WTC11 (cell line): Measurements from ENCODE around the gene BICC1. TPM values are rescaled to one million over a fixed set of nuclear protein-coding genes. Genes with fewer than 3 reads are reported as not detected.

Experiments used
- ATAC-seq: fragments of 200-7000 bp; cut with Tn5 transposase; 2 replicates; pipeline ENCODE4 v1.10.0; 2021; ENCODE audit warnings: mild to moderate bottlenecking, moderate library complexity
- CTCF ChIA-PET: fragments of 300-600 bp; sonication (Branson Sonifier 250); formaldehyde crosslinking; loops from one replicate; lab custom pipeline; 2021; ENCODE audit warnings: antibody characterized with exemption; lab: Charles Lee
- POLR2A ChIA-PET: fragments of 350-600 bp; sonication (Branson Sonifier 250); formaldehyde crosslinking; loops from one replicate; lab custom pipeline; 2021; ENCODE audit warnings: antibody characterized with exemption; lab: Charles Lee
- DNase-seq: peaks from one replicate; pipeline ENCODE4 v3.0.0; 2021; ENCODE audit warnings: low spot score
- H3K27ac Mint-ChIP-seq: 2 replicates; pipeline ENCODE4 v1.8.0; 2021; ENCODE audit warnings: mixed read lengths
- H3K27me3 Mint-ChIP-seq: 2 replicates; pipeline ENCODE4 v1.8.0; 2021; ENCODE audit warnings: low read depth, mild to moderate bottlenecking, moderate library complexity, mixed read lengths
- H3K36me3 Mint-ChIP-seq: 2 replicates; pipeline ENCODE4 v1.8.0; 2021; ENCODE audit warnings: mixed read lengths
- H3K4me1 Mint-ChIP-seq: 2 replicates; pipeline ENCODE4 v1.8.0; 2022; ENCODE audit warnings: mixed read lengths
- H3K4me3 Mint-ChIP-seq: 2 replicates; pipeline ENCODE4 v1.8.0; 2021; ENCODE audit warnings: mild to moderate bottlenecking, moderate library complexity, mixed read lengths
- H3K9me3 Mint-ChIP-seq: 2 replicates; pipeline ENCODE4 v1.8.0; 2021; ENCODE audit warnings: mixed read lengths
- HMGA2 ChIP-seq: fragments of 250-450 bp; sonication (Bioruptor Pico); IDR thresholded peaks from 2 replicates; pipeline ENCODE4 v1.4.0; 2021; ENCODE audit warnings: mild to moderate bottlenecking, moderate library complexity
- JUN ChIP-seq: sonication (generic); formaldehyde crosslinking; IDR thresholded peaks from 2 replicates; pipeline ENCODE4 v1.8.0; 2023; ENCODE audit warnings: mild to moderate bottlenecking, missing genetic modification reagents
- MAX ChIP-seq: sonication (generic); formaldehyde crosslinking; IDR thresholded peaks from 2 replicates; pipeline ENCODE4 v1.8.0; 2022; ENCODE audit warnings: mild to moderate bottlenecking, missing genetic modification reagents
- NFATC4 ChIP-seq: fragments of 250-450 bp; sonication (Bioruptor Pico); IDR thresholded peaks from 2 replicates; pipeline ENCODE4 v1.9.0; 2021; ENCODE audit warnings: mild to moderate bottlenecking
- NR1H2 ChIP-seq: sonication (generic); formaldehyde crosslinking; IDR thresholded peaks from 2 replicates; pipeline ENCODE4 v1.9.0; 2021; ENCODE audit warnings: mild to moderate bottlenecking, moderate library complexity, missing genetic modification reagents
- NR3C1 ChIP-seq: sonication (generic); formaldehyde crosslinking; conservative IDR thresholded peaks from 2 replicates; pipeline ENCODE4 v1.8.1; 2023; ENCODE audit warnings: low read depth, mild to moderate bottlenecking, missing genetic modification reagents
- RELA ChIP-seq: sonication (generic); formaldehyde crosslinking; IDR thresholded peaks from 2 replicates; pipeline ENCODE4 v1.8.1; 2022; ENCODE audit warnings: missing genetic modification reagents, mild to moderate bottlenecking, borderline replicate concordance
- SOX15 ChIP-seq: fragments of 250-450 bp; sonication (Bioruptor Pico); IDR thresholded peaks from 2 replicates; pipeline ENCODE4 v1.9.0; 2021; ENCODE audit warnings: mild to moderate bottlenecking
- TEAD1 ChIP-seq: sonication (generic); formaldehyde crosslinking; IDR thresholded peaks from 2 replicates; pipeline ENCODE4 v1.8.0; 2022; ENCODE audit warnings: mild to moderate bottlenecking, missing genetic modification reagents
- ZBTB21 ChIP-seq: sonication (generic); formaldehyde crosslinking; IDR thresholded peaks from 2 replicates; pipeline ENCODE4 v1.8.1; 2023; ENCODE audit warnings: mild to moderate bottlenecking, missing genetic modification reagents, borderline replicate concordance
- ZBTB43 ChIP-seq: sonication (generic); formaldehyde crosslinking; IDR thresholded peaks from 2 replicates; pipeline ENCODE4 v1.8.1; 2023; ENCODE audit warnings: mild to moderate bottlenecking, missing genetic modification reagents
- ZMAT4 ChIP-seq: fragments of 250-450 bp; sonication (Bioruptor Pico); IDR thresholded peaks from 2 replicates; pipeline ENCODE4 v1.9.0; 2021; ENCODE audit warnings: mild to moderate bottlenecking
- ZNF263 ChIP-seq: sonication (generic); formaldehyde crosslinking; IDR thresholded peaks from 2 replicates; pipeline ENCODE4 v1.8.1; 2022; ENCODE audit warnings: low read depth, mild to moderate bottlenecking, moderate library complexity, missing genetic modification reagents
- ZNF317 ChIP-seq: sonication (generic); formaldehyde crosslinking; IDR thresholded peaks from 2 replicates; pipeline ENCODE4 v1.8.1; 2023; ENCODE audit warnings: low read depth, mild to moderate bottlenecking, moderate library complexity, missing genetic modification reagents, borderline replicate concordance
- total RNA-seq: library from RNA; stranded (reverse); gene quantifications from 3 replicates; pipeline ENCODE4 v1.2.3, GENCODE V29; 2021
- TF ChIP-seq, protein P1 (sequence below): sonication (generic); formaldehyde crosslinking; IDR thresholded peaks from 2 replicates; pipeline ENCODE4 v1.8.1; 2023; ENCODE audit warnings: mild to moderate bottlenecking, missing genetic modification reagents
- TF ChIP-seq, protein P2 (sequence below): sonication (generic); formaldehyde crosslinking; IDR thresholded peaks from 2 replicates; pipeline ENCODE4 v1.8.1; 2022; ENCODE audit warnings: mild to moderate bottlenecking, moderate library complexity, missing genetic modification reagents
- TF ChIP-seq, protein P3 (sequence below): sonication (generic); formaldehyde crosslinking; IDR thresholded peaks from 2 replicates; pipeline ENCODE4 v1.8.1; 2023; ENCODE audit warnings: mild to moderate bottlenecking, missing genetic modification reagents, moderate library complexity
- TF ChIP-seq, protein P4 (sequence below): sonication (generic); formaldehyde crosslinking; IDR thresholded peaks from 2 replicates; pipeline ENCODE4 v1.8.0; 2022; ENCODE audit warnings: missing genetic modification reagents
- TF ChIP-seq, protein P5 (sequence below): sonication (generic); formaldehyde crosslinking; IDR thresholded peaks from 2 replicates; pipeline ENCODE4 v1.8.0; 2022; ENCODE audit warnings: mild to moderate bottlenecking, missing genetic modification reagents

The BICC1 gene
- total RNA-seq, 1 experiment from 2014 or later = 0.61 TPM

- TF ChIP-seq, protein P1, sequence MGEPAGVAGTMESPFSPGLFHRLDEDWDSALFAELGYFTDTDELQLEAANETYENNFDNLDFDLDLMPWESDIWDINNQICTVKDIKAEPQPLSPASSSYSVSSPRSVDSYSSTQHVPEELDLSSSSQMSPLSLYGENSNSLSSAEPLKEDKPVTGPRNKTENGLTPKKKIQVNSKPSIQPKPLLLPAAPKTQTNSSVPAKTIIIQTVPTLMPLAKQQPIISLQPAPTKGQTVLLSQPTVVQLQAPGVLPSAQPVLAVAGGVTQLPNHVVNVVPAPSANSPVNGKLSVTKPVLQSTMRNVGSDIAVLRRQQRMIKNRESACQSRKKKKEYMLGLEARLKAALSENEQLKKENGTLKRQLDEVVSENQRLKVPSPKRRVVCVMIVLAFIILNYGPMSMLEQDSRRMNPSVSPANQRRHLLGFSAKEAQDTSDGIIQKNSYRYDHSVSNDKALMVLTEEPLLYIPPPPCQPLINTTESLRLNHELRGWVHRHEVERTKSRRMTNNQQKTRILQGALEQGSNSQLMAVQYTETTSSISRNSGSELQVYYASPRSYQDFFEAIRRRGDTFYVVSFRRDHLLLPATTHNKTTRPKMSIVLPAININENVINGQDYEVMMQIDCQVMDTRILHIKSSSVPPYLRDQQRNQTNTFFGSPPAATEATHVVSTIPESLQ = no peak
- TF ChIP-seq HMGA2 (CRISPR knock-in tag) = no peak
- no peak for TF ChIP-seq ZBTB21 (CRISPR knock-in tag)
- TF ChIP-seq, protein P2, sequence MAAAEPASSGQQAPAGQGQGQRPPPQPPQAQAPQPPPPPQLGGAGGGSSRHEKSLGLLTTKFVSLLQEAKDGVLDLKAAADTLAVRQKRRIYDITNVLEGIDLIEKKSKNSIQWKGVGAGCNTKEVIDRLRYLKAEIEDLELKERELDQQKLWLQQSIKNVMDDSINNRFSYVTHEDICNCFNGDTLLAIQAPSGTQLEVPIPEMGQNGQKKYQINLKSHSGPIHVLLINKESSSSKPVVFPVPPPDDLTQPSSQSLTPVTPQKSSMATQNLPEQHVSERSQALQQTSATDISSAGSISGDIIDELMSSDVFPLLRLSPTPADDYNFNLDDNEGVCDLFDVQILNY (CRISPR knock-in tag) = no peak
- TF ChIP-seq, protein P3, sequence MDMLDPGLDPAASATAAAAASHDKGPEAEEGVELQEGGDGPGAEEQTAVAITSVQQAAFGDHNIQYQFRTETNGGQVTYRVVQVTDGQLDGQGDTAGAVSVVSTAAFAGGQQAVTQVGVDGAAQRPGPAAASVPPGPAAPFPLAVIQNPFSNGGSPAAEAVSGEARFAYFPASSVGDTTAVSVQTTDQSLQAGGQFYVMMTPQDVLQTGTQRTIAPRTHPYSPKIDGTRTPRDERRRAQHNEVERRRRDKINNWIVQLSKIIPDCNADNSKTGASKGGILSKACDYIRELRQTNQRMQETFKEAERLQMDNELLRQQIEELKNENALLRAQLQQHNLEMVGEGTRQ = no peak
- TF ChIP-seq MAX (CRISPR knock-in tag) = no peak
- no peak for TF ChIP-seq RELA (CRISPR knock-in tag)
- no peak for TF ChIP-seq NR1H2 (CRISPR knock-in tag)
- no peak for TF ChIP-seq SOX15
Measured at GRCh38 chr10:58827381-58827780, 314.7 kb downstream of the BICC1 start (continued).

GRCh38 chr10:58829839-58830238 is 317.2 kb downstream of the BICC1 start:
- no peak for ATAC-seq
- Mint-ChIP-seq H3K27ac (no peak overlapping the region), H3K27me3 (no peaks in the 10 kb centered on the region), H3K4me1 (peaks cover 3% of the 10 kb centered on the region), H3K36me3 (no peaks in the 10 kb centered on the region), H3K4me3 (no peak overlapping the region), H3K9me3 (no peaks in the 10 kb centered on the region)
- no peak for TF ChIP-seq NR3C1 (CRISPR knock-in tag)
- no peak for TF ChIP-seq TEAD1 (CRISPR knock-in tag)
- ChIA-PET POLR2A (no interaction called here), CTCF (no interaction called here)
- no peak for DNase-seq

- Mint-ChIP-seq H3K27me3 (no peaks in the 10 kb centered on the region), H3K27ac (no peak overlapping the region), H3K9me3 (no peaks in the 10 kb centered on the region), H3K4me3 (no peak overlapping the region), H3K36me3 (no peaks in the 10 kb centered on the region), H3K4me1 (peaks cover 3% of the 10 kb centered on the region)
- DNase-seq (no peak), ATAC-seq (no peak)
- no peak for TF ChIP-seq JUN (CRISPR knock-in tag)
- TF ChIP-seq TEAD1 (CRISPR knock-in tag) = no peak
- POLR2A ChIA-PET = no interaction called here
- CTCF ChIA-PET = no interaction called here
Measured at GRCh38 chr10:58830697-58831096, 318.0 kb downstream of the BICC1 start.

DNA sequence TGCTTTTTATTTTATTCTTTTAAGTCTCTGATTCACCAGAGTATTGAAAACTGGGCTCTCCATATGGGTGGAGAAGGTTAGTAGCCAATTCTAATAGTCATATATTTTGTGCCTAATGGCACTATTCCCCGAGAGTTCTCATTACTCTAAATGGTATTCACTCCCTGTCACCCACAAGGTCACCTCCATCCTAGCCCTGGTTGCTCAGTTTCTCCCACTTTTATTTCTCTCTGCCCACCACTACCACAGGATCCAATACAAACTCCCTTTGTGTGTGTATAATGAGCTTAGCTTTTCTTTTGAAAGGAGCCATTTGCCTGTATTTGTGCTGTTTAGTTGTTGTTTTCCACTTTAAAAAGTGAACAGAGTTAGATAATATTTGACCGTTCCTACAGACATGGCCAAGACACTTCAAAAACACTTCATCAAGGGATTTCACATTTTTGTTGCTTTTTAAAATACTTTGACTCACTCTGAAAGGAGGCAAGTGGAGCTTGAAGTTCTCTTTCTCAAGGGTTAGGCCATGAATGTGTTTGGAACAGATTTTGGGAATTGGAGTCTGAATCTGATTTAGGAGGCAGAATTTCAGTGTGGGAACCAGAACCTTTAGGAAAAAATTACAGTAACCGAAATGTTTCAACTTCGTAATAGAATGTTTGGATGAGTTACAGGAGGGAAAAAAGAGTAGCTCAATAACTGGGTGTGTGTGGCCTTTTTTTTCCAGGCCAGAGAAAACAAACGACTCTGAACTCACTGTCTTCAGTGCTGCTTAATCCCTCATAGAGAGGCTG is 321.3 kb downstream of the BICC1 start:
- no peak overlapping the region for H3K27ac Mint-ChIP-seq
- H3K4me1 Mint-ChIP-seq = peaks cover 3% of the 10 kb centered on the region
- no peaks in the 10 kb centered on the region for H3K27me3 Mint-ChIP-seq
- H3K9me3 Mint-ChIP-seq = peaks cover 6% of the 10 kb centered on the region
- H3K4me3 Mint-ChIP-seq = no peak overlapping the region
- ATAC-seq (no peak), DNase-seq (no peak)
- no peaks in the 10 kb centered on the region for H3K36me3 Mint-ChIP-seq
- ChIA-PET POLR2A (no interaction called here), CTCF (interaction anchor here (0.6 kb wide), 2 partner anchors 793 to 1140 kb away, joined by 3 to 5 read pairs; no protein-coding TSS in a partner anchor)
- TF ChIP-seq ZNF263 (CRISPR knock-in tag) (no peak), ZBTB43 (CRISPR knock-in tag) (no peak), ZMAT4 (no peak), ZNF317 (CRISPR knock-in tag) (no peak), NFATC4 (CRISPR knock-in tag) (no peak)
- TF ChIP-seq, protein P4, sequence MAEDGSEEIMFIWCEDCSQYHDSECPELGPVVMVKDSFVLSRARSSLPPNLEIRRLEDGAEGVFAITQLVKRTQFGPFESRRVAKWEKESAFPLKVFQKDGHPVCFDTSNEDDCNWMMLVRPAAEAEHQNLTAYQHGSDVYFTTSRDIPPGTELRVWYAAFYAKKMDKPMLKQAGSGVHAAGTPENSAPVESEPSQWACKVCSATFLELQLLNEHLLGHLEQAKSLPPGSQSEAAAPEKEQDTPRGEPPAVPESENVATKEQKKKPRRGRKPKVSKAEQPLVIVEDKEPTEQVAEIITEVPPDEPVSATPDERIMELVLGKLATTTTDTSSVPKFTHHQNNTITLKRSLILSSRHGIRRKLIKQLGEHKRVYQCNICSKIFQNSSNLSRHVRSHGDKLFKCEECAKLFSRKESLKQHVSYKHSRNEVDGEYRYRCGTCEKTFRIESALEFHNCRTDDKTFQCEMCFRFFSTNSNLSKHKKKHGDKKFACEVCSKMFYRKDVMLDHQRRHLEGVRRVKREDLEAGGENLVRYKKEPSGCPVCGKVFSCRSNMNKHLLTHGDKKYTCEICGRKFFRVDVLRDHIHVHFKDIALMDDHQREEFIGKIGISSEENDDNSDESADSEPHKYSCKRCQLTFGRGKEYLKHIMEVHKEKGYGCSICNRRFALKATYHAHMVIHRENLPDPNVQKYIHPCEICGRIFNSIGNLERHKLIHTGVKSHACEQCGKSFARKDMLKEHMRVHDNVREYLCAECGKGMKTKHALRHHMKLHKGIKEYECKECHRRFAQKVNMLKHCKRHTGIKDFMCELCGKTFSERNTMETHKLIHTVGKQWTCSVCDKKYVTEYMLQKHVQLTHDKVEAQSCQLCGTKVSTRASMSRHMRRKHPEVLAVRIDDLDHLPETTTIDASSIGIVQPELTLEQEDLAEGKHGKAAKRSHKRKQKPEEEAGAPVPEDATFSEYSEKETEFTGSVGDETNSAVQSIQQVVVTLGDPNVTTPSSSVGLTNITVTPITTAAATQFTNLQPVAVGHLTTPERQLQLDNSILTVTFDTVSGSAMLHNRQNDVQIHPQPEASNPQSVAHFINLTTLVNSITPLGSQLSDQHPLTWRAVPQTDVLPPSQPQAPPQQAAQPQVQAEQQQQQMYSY = no peak
- TF ChIP-seq, protein P5, sequence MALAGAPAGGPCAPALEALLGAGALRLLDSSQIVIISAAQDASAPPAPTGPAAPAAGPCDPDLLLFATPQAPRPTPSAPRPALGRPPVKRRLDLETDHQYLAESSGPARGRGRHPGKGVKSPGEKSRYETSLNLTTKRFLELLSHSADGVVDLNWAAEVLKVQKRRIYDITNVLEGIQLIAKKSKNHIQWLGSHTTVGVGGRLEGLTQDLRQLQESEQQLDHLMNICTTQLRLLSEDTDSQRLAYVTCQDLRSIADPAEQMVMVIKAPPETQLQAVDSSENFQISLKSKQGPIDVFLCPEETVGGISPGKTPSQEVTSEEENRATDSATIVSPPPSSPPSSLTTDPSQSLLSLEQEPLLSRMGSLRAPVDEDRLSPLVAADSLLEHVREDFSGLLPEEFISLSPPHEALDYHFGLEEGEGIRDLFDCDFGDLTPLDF (CRISPR knock-in tag) = no peak
